ENCODE data around the gene ZNF518B. TPM values are rescaled to one million over a fixed set of nuclear protein-coding genes. Genes with fewer than 3 reads are reported as not detected.

The ZNF518B gene
- total and polyA plus RNA-seq, 8 donors, result 0.99 to 9.9 (median 2.4) TPM

- no peak overlapping the region for H3K27ac ChIP-seq
- 65 to 81% methylated on average over 11 of the region's 11 CpGs for WGBS, 2 donors
- no peak overlapping the region for H3K4me3 ChIP-seq
- ATAC-seq, result no peak
- H3K9me3 ChIP-seq, result no peaks in the 10 kb centered on the region
- TF ChIP-seq, protein P1, sequence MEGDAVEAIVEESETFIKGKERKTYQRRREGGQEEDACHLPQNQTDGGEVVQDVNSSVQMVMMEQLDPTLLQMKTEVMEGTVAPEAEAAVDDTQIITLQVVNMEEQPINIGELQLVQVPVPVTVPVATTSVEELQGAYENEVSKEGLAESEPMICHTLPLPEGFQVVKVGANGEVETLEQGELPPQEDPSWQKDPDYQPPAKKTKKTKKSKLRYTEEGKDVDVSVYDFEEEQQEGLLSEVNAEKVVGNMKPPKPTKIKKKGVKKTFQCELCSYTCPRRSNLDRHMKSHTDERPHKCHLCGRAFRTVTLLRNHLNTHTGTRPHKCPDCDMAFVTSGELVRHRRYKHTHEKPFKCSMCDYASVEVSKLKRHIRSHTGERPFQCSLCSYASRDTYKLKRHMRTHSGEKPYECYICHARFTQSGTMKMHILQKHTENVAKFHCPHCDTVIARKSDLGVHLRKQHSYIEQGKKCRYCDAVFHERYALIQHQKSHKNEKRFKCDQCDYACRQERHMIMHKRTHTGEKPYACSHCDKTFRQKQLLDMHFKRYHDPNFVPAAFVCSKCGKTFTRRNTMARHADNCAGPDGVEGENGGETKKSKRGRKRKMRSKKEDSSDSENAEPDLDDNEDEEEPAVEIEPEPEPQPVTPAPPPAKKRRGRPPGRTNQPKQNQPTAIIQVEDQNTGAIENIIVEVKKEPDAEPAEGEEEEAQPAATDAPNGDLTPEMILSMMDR (IDR thresholded peaks at IDR 0.05), result no peak
- H3K36me3 ChIP-seq, result no peaks in the 10 kb centered on the region
- peaks cover 0 to 25% (median 7%) of the 10 kb centered on the region in 4 donors for H3K27me3 ChIP-seq
- FAIRE-seq, result no peak
- no peaks in the 10 kb centered on the region for H3K4me1 ChIP-seq
- intact Hi-C loops (cut with DNase I), result no loop called here
- no peak for DNase-seq
These were observed 3.3 kb upstream of the ZNF518B start for GRCh38 chr4:10460313-10461047.

- Histone ChIP-seq H3K27me3 (peaks cover 0 to 22% (median 7%) of the 10 kb centered on the region in 4 donors), H3K9me3 (no peaks in the 10 kb centered on the region), H3K27ac (no peak overlapping the region), H3K4me1 (no peaks in the 10 kb centered on the region), H3K4me3 (no peak overlapping the region), H3K36me3 (no peaks in the 10 kb centered on the region)
- no peak for FAIRE-seq
- 70 to 78% methylated on average over 8 of the region's 8 CpGs for WGBS, 2 donors
- intact Hi-C loops (cut with DNase I), result no loop called here
- TF ChIP-seq, protein P1 (IDR thresholded peaks at IDR 0.05), result no peak
- no peak for ATAC-seq
- DNase-seq, result no peak
These were observed 2.1 kb upstream of the ZNF518B start for GRCh38 chr4:10459305-10459704.

DNA sequence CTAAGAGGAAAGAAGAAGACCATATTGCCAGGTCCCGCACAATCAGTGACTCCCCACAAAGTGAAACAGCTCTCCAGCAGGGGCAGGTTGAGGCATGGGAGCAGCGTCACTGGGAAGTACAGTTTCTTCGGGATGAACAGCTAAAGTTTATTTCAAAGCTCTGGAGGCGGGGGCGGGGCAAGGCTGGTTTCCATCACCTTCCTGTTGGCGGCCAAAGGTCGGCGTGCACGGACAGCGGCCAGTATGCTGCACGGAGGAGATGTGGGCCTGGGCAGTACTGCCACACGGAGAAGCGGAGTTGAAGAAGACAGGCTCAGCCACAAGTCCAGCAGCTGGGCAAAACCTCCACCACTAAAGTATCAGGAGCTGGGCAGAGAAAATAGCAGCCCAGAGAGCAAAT is 951 bp upstream of the ZNF518B start:
- Histone ChIP-seq H3K4me1 (no peaks in the 10 kb centered on the region), H3K27me3 (peaks cover 0 to 18% (median 7%) of the 10 kb centered on the region in 4 donors), H3K27ac (no peak overlapping the region), H3K36me3 (no peaks in the 10 kb centered on the region), H3K4me3 (no peak overlapping the region), H3K9me3 (no peaks in the 10 kb centered on the region)
- DNase-seq (no peak), ATAC-seq (no peak), FAIRE-seq (no peak)
- 52 to 55% methylated on average over 13 of the region's 13 CpGs for WGBS, 2 donors
- TF ChIP-seq, protein P1 (IDR thresholded peaks at IDR 0.05), result no peak
- intact Hi-C loops (cut with DNase I), result no loop called here

DNA sequence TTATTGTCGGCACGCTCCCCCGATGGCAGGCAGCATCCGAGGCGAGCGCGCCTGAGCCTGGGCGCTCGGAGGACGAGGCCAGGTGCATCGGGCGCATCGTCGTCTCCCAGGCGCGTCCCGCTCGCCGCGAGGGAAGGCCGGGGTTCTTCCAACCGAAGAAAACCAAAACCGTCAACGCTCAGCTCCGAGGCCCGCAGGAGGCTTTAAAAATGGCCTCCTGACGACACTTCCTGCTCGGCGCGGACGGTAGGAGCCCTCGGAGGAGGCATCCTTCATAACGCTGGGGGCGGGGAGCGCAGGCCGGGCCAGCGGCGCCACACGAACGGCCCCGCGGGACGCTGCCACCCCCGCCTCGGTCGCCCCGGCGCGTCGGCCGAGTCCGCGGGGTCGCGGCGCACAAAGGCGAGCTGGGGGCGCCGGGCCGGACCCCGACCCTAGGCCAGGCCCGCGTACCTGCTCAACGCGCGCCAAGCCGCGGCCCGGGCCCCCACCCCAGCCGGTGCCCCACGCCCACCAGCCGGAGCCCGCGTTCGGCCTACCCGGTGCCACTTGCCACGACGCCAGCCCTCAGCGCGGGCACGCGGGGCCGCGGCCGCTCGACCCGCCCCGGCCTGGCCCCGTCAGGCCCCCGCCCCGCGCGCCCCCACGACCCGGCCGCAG is 501 bp downstream of the ZNF518B start:
- FAIRE-seq (no peak), DNase-seq (peak in 5 of 6 donors; percentile 17 to 65 (median 41)), ATAC-seq (peak; percentile 47 to 63 (median 52))
- Histone ChIP-seq H3K27ac (no peak overlapping the region), H3K4me1 (no peaks in the 10 kb centered on the region), H3K27me3 (peaks cover 0 to 10% (median 3%) of the 10 kb centered on the region in 4 donors), H3K4me3 (peak overlapping the region; percentile 31 to 51 (median 40)), H3K36me3 (no peaks in the 10 kb centered on the region), H3K9me3 (no peaks in the 10 kb centered on the region)
- WGBS, 2 donors, result 8 to 9% methylated on average over 51 to 96 of the region's 96 CpGs
- TF ChIP-seq, protein P1 (IDR thresholded peaks at IDR 0.05), result no peak
- intact Hi-C loops (cut with DNase I), result no loop called here

DNA sequence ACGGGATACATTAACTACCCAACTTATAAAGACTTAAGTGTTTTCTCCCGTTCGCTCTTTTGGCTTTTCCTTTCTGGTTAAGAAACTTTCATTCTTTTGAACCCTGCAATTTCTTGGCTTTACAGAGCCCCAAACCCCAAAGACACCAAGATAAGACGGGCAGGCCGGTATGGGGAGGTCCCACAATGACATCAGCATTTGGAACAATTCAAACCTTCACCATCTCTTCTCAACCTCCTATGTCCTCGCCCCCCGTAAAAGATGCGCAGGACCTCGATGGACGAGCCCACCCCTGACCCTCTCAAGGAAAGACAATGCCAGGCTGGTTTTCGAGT is 999 bp downstream of the ZNF518B start:
- H3K4me1 ChIP-seq, result no peaks in the 10 kb centered on the region
- H3K36me3 ChIP-seq, result no peaks in the 10 kb centered on the region
- TF ChIP-seq, protein P1 (IDR thresholded peaks at IDR 0.05), result no peak
- FAIRE-seq, result no peak
- intact Hi-C loops (cut with DNase I), result no loop called here
- DNase-seq, result no peak
- ATAC-seq, result no peak
- peak overlapping the region; percentile 31 to 51 (median 40) for H3K4me3 ChIP-seq
- H3K9me3 ChIP-seq, result no peaks in the 10 kb centered on the region
- H3K27me3 ChIP-seq, result peaks cover 0 to 6% (median under 1%) of the 10 kb centered on the region in 4 donors
- no peak overlapping the region for H3K27ac ChIP-seq
- 55 to 59% methylated on average over 11 of the region's 11 CpGs for WGBS, 2 donors

Data from pancreas (tissue), 10 donors.